GM21381 (cell line): ENCODE data around the gene GBE1.
"Not testable (repeated sequence)": the region's sequence is repeated elsewhere in the genome, so short reads cannot be mapped to it uniquely, and the experiment has no call there.

Experiments used
- ATAC-seq: cut with Tn5 transposase; IDR thresholded peaks from one replicate; pipeline ENCODE4 v1.9.1; 2021; ENCODE audit warnings: mild to moderate bottlenecking, moderate library complexity; ENCODE audit not compliant: unreplicated experiment

Gene GBE1

DNA sequence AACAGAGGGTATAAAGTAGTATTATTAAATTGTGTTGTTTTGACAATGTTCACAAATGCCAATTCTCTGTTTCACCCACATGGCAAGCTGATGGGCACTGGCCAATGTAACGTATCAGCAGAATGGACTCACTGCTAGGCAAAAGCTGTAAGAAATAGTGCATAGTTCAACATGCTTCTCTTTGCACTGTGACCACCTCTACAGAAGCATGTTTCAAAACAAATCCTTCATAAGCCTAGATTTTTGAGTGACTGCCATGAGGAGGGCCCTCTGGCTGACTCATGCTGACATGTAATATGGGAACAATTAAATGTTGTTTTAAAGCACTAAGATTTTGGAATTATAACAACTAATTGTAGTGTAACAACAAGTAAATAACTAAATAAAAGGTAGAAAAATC is 3.2 kb downstream of the GBE1 start:
- ATAC-seq: no peak

DNA sequence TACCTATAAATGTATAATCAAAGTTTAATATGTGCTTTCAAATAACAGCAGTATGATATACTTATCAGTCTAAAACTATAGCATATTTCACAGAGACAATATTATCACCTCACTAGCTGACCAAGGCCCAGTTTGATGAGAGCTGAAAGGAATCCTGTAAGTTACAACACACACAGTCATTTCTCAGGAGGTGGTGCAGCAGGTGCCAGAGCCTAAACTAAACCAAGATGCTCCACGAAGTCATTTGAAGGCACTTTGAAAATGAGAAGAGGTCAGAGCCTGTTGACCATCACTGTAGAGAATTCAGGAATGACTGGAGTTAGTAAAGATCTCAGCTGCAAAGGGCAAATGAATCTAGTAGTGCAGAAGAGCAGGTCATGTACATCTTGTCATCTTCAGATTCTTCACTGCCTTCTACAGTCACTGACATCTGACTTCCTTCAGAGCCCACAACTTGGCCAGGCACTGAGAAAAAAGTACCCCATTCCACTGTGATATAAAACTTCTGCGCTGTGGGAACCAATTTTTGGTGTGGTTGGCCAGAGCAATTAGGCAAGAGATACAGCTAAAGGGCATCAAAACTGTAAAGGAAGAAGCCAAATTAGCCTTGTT is 7.9 kb downstream of the GBE1 start:
- no peak for ATAC-seq

DNA sequence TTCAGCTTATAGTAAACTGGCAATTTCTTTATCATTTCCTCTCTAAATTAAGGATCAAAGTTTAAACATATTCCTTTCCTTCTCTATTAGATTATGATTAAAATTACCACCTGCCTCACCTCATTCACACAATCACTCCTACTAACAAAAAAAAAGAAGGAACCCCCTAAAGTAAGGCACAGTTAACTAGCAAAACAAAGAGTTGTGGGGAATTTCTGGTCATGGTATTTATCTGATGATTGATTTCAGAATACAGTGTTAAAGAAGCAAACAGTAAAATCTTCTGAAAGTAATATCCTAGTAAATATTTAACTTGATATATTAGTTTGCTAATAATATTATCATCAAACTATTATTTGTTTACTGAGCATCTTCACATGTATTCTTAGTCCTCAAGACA is 8.8 kb downstream of the GBE1 start:
- no peak for ATAC-seq

DNA sequence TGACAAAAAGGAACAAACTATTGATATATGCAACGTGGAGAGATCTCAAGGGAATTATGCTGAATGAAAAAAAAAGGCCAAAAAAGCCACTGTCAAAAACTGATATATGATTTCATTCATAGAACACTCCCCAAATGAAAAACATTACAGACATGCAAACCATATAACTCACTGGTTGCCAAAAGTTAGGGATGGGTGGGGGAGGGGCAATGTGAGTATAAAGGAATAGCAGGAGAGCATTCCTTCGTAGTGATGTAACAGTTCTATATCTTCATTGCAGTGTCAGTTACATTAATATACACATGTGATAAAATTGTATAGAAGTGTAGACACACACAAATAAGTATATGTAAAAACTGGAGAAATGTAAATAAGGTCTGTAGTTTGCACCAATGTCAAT is 12.2 kb downstream of the GBE1 start:
- no peak for ATAC-seq

DNA sequence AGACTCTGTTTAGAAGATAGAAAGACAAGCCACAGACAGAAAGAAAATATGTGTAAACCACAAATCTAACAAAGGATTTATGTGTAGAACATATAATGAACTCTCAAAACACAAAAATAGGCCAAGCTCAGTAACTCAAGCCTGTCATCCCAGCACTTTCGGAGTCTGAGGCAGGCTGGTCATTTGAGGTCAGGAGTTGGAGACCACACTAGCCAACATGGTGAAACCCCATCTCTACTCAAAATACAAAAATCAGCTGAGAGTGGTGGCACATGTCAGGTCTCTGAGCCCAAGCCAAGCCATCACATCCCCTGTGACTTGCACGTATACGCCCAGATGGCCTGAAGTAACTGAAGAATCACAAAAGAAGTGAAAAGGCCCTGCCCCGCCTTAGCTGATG is 14.2 kb downstream of the GBE1 start:
- ATAC-seq: not testable (repeated sequence)

DNA sequence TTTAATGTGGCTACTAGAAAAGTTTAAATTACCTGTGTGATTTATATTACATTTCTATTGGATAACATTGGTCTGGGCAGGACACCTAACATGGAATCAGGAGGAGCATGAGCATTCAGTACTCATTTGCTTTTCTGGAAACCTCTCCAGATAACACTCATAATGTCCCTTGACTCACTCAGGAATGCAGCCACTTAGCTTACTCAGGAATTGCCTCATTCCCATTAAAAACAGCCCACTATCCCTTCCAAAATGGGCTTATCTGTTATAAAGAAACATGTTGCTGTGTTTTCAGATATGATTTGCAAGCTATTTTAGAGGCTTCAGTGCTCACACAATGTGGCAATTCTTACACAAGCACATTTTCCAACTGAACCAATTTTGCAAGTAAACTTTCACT is 17.1 kb downstream of the GBE1 start:
- no peak for ATAC-seq

DNA sequence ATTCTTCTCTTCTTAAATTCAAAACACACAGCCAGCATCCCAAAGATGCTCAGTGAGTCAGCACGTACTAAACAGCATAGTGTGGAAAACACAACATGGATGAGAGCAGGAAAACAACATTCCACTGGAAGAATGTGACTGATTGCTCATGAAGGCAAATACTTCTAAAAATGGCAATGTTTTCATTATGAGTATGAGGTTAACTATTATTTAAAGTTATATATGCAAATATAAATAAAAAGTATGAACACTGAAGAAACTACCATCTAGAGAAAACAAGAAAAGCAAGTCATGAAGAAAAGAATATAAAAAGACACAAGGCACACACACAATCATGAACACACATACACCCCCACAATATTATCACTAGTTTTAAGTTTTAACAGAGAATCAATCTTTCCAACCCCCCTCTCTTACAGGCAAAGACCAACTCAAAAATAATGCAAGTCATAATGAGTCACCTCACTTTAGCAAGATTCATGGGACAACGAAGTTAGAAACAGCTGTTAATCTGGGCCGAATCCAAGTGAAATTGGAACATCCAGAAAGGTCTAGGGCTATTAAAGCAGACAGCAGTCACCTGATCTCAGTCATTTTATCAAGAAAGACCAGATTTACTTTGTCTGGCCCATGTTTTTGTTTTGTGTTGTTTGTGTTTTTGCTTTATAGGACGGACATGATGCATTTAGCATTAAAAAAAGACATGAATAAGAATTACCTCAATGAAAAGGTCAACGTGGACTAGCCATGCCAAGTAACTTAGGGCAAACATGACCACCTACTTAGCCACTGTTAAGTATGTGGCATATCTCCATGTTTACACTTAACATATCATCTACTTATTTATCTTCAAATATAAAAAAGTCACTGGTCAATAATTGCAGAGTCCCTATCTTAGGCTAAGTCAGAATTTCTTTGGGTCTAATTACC is 18.1 kb downstream of the GBE1 start:
- ATAC-seq: no peak

DNA sequence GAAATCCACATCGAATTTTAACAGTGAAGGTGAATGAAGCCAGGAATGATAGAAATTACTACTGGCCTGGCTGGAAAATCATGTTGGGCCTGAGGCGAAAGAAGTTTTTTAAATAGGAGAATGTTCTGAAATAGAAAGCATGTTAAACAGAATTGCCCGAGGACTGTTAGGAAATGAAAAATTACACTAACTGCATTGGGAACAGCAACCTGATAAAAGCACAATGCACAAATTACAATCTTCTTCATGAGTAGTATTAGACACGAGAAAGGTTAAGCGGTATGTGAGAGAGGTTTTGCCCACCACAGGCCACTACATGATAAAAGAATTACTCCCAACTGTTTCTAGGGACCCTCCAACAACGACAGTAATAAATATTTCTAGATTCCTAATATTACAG is 18.9 kb downstream of the GBE1 start:
- ATAC-seq: no peak

DNA sequence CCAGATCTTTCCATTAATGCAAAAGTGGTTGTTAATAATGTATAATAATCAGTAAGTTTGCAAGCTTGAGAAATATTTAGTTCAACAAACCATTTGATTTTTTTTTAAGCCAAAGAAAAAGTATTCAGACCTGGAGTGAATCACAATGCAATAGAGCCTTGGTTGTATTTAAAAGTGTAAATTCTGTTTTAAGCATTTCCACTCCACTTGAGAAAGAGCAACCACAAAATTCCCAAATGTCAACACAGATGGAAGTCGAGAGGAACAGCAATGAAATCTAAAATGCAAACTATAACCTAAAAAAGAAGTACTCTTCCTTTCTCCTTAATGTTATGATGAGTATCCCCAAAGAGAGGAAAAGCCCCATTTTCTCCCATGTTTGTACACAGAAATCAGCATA is 20.2 kb downstream of the GBE1 start:
- no peak for ATAC-seq

DNA sequence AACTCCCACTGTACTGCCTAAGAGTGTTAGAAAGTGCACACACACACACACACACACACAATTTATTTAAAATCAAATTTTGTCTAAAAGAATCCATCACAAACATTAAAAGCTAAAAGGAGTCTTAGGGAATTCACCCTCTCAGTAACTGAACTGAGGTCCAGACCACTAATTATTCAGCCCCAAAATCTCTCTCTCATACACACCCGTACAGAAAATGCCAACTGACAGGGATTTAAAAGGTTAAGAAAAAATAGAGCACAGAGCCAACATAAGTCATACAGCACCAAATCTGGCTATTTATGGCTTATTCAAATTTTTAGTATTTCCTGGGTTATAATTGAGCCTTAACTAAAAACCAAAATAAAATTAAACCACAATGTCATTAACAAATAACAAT is 20.7 kb downstream of the GBE1 start:
- no peak for ATAC-seq

DNA sequence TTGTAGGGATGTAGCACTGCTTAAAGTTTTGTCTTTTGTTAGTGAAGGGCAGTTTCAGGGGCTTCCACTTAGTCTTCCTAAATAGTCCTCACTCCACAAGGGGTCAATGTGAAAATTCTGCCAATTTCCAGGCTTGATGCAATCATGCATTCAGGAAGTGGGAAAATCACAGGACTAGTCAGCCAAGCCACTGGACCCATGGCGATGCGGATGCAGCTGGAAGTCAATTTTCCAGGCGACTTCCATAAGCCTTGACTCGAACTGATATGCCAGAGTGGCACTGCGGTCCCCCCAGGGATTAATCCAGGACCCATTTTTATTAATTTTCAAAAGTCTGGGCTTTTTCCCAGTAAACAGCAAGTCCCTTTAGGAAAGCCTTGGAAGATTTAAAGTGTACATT is 26.1 kb downstream of the GBE1 start:
- no peak for ATAC-seq

DNA sequence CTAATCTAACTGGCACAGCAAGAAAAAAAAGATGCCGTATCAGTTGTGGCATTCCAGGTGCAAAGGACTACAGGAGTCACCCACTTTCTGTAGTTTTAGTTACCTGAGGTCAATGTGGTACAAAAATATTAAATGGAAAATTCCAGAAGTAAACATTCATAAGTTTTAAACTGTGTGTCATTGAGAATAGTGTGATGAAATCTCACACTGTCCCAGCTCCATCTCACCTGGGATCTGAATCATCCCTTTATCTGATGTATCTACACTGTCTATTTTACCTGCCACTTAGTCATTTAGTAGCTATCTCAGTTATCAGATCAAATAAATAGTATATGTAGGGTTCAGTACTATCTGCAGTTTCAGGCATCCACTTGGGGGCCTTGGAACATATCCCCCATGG is 26.7 kb downstream of the GBE1 start:
- ATAC-seq: no peak

DNA sequence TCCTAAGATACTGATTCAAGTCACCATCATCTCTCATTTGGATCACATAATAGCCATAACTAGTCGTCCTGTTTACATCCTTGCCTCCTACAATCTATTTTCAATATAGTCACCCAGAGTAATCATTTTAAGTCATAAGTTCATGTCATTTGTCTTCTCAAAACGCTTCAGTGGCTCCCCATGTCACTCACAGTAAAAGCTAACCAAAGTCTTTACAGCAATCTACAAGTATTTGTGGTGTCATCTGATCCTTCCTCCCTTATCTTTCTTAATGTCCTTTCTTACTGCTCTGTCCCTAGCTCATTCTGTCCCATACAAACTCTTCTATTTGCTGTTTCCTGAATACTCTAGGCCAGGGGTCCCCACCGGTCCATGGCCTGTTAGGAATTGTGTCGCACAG is 28.8 kb downstream of the GBE1 start:
- no peak for ATAC-seq

DNA sequence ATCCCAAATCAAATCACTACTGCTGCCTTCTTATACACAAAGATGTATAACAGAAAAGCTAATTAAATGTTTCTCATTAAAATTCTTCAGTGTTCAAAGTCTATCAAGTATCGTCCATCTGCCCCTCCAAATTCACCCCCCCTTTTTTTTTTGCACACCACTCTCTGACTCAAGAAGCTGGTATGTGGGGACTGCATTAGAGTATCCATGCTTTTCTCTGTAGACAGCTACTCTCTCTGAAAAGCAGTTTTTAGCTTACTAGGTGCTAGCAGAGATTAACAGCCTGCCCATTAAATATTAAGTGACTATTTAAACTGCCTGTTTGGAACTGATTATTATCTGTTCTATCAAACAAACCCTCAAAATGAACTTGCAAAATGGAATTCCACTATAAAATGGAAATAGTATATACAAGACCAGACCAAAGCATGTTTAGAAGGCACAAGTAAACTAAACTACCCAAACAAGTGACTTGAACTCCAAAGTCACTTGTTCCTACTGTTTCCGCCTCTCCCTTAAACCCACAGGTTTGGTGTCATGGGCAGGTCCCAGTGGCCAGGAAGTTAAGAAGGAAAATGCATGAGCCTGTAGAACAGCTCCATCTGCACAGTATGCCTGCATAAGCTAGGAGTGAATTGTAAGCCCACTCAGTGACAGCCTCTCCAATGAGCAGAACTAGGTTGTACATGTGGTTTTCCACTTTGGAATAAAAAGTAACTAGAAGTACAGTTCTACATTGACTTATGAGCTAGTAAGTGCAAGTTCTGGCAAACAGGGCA is 32.5 kb downstream of the GBE1 start:
- no peak for ATAC-seq

DNA sequence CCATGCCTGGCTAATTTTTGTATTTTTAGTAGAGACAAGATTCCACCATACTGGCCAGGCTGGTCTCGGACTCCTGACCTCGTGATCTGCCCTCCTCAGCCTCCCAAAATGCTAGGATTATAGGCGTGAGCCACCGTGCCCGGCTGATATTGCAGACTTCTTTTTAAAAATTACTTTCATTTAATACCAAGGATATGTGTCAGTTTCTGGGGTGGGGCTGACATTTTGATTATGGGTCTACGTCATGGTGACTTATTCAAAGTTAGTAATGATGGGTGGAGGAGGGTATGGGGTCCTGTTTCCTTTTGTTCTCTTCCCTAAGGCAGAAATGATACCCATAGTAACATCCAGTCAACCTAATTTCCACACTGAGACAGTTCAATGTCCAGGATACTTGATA is 34.7 kb downstream of the GBE1 start:
- ATAC-seq: no peak

DNA sequence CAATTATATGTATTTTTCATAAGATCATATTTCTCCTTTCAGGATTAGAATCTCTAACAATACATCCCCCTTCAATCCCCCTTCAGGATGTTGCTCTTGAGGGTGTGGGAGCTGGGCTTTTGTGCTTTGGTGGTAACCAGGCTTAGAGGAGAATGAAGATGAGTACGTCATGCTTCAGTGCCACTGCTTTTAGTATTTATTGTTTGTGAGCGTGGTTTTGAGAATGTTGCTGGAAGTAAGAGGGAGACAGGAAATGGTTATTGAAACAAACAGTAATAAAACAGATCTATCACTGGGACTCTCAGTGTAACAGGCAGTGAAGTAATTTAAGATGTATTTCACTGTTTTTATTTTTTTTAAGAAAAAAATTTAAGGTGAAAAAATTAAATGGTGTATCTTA is 35.3 kb downstream of the GBE1 start:
- no peak for ATAC-seq

DNA sequence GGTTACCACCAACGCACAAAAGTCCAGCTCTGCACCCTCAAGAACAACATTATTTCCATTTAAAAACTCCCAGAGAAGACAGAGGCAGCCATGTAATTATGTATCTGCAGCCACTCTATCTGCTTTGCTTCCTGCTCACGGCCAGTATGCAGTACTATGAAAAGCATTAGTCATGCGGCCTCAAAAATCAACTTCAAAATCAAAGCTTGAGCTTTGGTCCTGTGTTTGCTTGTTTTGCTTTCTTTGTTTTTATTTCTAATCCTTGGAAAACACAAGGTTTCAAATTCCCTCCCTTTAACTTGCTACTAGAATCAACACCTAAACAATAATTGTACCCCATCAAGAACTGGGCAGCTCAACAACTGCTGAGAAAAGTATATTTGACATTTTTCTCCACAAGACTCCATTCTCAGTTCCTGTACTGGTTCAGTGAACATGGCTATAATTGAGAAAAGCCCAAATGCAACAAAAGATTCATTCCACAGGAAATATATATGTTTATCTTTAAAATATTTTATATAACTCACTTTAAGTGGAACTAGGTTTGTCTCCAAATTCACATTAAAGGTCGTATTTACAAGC is 37.6 kb downstream of the GBE1 start:
- ATAC-seq: no peak

DNA sequence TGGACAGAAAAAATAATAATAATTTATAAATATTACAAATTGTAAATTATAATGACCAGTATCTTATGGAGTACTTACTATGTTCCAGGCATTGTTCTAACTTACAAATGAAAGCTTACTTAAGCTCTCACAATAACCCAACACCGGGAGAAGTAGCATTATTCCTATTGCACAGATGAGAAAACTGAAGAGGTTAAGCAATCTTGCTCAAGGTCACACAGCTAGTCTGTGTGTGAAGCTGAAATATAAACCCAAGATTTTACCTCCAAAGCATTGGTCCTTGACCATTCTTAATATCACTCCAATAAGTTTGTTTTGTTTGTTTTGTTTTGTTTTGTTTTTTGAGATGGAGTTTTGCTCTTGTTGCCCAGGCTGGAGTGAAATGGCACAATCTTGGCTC is 43.1 kb downstream of the GBE1 start:
- no peak for ATAC-seq

DNA sequence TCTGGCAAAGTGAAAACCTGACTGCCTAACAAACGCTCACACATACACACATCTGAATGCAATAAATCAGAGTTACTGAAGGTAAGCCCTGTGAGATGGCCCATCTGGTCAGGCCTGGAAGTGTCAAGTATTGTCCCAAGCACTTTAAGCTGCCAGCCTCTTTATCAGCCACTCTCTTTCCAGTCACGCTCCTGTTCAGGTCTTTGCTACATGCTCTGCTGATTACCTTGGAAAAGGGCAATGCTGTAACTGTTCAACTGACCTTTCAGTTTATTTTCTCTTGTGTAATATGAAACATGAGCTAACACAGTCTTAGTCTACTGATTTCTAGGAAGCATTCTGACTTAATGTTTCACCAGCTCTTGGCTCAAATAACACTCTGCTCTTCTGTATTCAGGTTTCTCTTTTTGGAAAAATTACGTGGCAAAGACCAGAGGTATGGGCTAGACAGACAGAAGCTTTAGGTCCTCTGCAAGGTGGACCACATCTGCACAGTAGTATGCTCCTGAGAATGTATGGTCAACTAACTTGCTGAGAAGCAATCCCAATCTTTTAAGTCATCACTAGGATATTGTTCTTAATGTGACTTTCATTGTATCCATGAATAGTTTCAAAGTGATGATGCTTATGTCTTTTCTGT is 44.5 kb downstream of the GBE1 start:
- no peak for ATAC-seq

DNA sequence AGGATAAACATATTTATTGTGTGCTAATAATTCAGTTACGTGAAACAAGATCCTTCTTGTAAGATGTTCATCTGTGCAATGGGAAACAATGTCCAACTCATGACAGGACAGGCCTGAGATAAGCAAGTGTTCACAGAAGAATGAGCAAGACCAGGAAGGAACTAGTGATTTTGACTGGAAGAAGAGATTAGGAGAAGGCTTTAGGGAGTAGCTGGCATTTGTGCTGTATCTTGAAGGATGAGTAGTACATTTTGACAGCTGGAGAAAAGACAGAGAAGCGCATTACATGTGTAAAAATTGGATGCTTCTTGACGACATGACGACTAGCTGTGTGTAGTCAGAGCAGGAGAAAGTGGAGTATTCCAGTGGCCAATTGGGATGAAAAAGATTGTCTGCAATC is 48.4 kb downstream of the GBE1 start:
- ATAC-seq: no peak

DNA sequence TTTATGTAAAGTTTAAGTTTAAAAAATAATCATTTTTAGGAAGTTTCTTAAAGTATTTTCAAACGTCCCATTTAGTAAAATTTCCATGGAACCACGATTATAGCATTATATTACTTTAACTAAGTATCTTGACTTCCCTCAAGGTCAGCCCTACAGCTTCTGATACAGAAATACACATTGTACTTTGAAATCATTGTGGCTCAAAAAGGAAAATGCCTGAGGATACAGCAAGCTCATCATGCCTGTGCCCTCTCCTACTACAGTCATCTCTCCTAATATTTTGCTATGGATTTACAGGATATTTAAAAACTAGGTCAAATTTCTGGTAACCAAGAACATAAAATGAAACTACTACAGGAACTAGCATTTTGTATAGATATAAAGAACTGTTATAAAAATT is 51.8 kb downstream of the GBE1 start:
- ATAC-seq: no peak
